Breast epithelium (tissue), 4 donors: ENCODE data around the gene MYL7. TPM values are rescaled to one million over a fixed set of nuclear protein-coding genes. Genes with fewer than 3 reads are reported as not detected.

ENCODE experiments used
- DNase-seq, 2 donors: peaks; one replicate each; pipeline ENCODE4 v3.0.0-alpha.2; 2019; ENCODE audit warnings: low spot score in 2 of 2
- H3K27ac ChIP-seq, 2 donors: fragments of 200-600 bp; sonication (generic) in 1 of 2; one replicate each; pipeline ENCODE4 v1.5.1; 2016 to 2019; ENCODE audit warnings: mild to moderate bottlenecking in 1 of 2
- H3K27me3 ChIP-seq, 2 donors: fragments of 200-600 bp; sonication (generic) in 1 of 2; one replicate each; pipeline versions ENCODE4 v1.5.1 to v1.6.0; 2017 to 2019; ENCODE audit warnings: control low read depth in 1 of 2, mild to moderate bottlenecking in 1 of 2
- H3K36me3 ChIP-seq: fragments of 200-600 bp; one replicate; pipeline ENCODE4 v1.5.1; 2019
- H3K4me1 ChIP-seq, 2 donors: fragments of 200-600 bp; sonication (generic); one replicate each; pipeline ENCODE4 v1.5.1; 2016 to 2019; ENCODE audit warnings: control low read depth in 1 of 2
- H3K4me3 ChIP-seq, 3 donors: fragments of 200-600 bp; sonication (generic); 1 replicate in 2 of 3; 2 replicates in 1 of 3; pipeline ENCODE4 v1.5.1; 2016 to 2019; ENCODE audit warnings: mild to moderate bottlenecking in 3 of 3, moderate library complexity in 2 of 3
- H3K9me3 ChIP-seq, 2 donors: fragments of 200-600 bp; sonication (generic) in 1 of 2; one replicate each; pipeline ENCODE4 v1.5.1; 2016 to 2019; ENCODE audit warnings: control low read depth in 1 of 2
- CTCF ChIP-seq, 3 donors: fragments of 450-650 bp; IDR thresholded peaks; one replicate each; pipeline ENCODE4 v1.5.1; 2016 to 2017; ENCODE audit warnings: antibody characterized with exemption in 3 of 3, mild to moderate bottlenecking in 3 of 3, moderate library complexity in 3 of 3
- POLR2A ChIP-seq: fragments of 450-650 bp; IDR thresholded peaks from one replicate; pipeline ENCODE4 v1.6.1; 2016; ENCODE audit warnings: antibody characterized with exemption, mild to moderate bottlenecking, moderate library complexity
- POLR2AphosphoS5 ChIP-seq, 3 donors: sonication (generic); formaldehyde crosslinking; IDR thresholded peaks; one replicate each; pipeline ENCODE4 v1.6.1; 2017; ENCODE audit warnings: antibody characterized with exemption in 3 of 3
- intact Hi-C: fragments of 100-400 bp; cut with DNase I; formaldehyde crosslinking; loops from one replicate; pipeline ENCODE4 v1.15.1; 2023; ENCODE audit warnings: low total_unique reads
- total RNA-seq, 3 donors: library from RNA; depleted of rRNA; stranded (reverse); fragments of >200 nt; gene quantifications; one replicate each; pipeline ENCODE4 v1.1.0, GENCODE V29; 2016

MYL7 gene
- total RNA-seq, 3 donors from 2014 or later = 0.73 TPM; not detected in 2

- peaks cover 0 to 2% of the 10 kb centered on the region in 2 donors for H3K4me1 ChIP-seq
- no peak for DNase-seq
- no peaks in the 10 kb centered on the region for H3K36me3 ChIP-seq
- no peak for TF ChIP-seq POLR2AphosphoS5 (IDR thresholded peaks at IDR 0.05)
- no peak for TF ChIP-seq POLR2A
- no peak for TF ChIP-seq CTCF (IDR thresholded peaks at IDR 0.05)
- no peaks in the 10 kb centered on the region for H3K9me3 ChIP-seq
- peak overlapping the region; percentile 87 to 98 for H3K27ac ChIP-seq
- intact Hi-C loops = no loop called here
- H3K4me3 ChIP-seq = peak overlapping the region in 1 of 3 donors; percentile 95
- H3K27me3 ChIP-seq = no peaks in the 10 kb centered on the region
These were observed 33.0 kb downstream of the MYL7 start for GRCh38 chr7:44107961-44108767.

GRCh38 chr7:44107116-44107960 lies 33.8 kb downstream of the MYL7 start:
- Histone ChIP-seq H3K27ac (peak overlapping the region; percentile 87 to 98), H3K36me3 (no peaks in the 10 kb centered on the region), H3K4me3 (peak overlapping the region in 2 of 3 donors; percentile 80 to 95), H3K27me3 (no peaks in the 10 kb centered on the region), H3K9me3 (no peaks in the 10 kb centered on the region), H3K4me1 (peaks cover 0 to 2% of the 10 kb centered on the region in 2 donors)
- TF ChIP-seq CTCF (IDR thresholded peaks at IDR 0.05) = no peak
- TF ChIP-seq POLR2AphosphoS5 (IDR thresholded peaks at IDR 0.05) = no peak
- no peak for TF ChIP-seq POLR2A
- no peak for DNase-seq
- intact Hi-C loops = no loop called here

GRCh38 chr7:44106311-44107065 lies 34.6 kb downstream of the MYL7 start:
- Histone ChIP-seq H3K9me3 (no peaks in the 10 kb centered on the region), H3K27me3 (no peaks in the 10 kb centered on the region), H3K36me3 (no peaks in the 10 kb centered on the region), H3K4me1 (peaks cover 0 to 2% of the 10 kb centered on the region in 2 donors), H3K4me3 (peak overlapping the region; percentile 70 to 95 (median 80)), H3K27ac (peak overlapping the region; percentile 87 to 98)
- intact Hi-C loops = no loop called here
- TF ChIP-seq POLR2AphosphoS5 (IDR thresholded peaks at IDR 0.05) = no peak
- no peak for TF ChIP-seq CTCF (IDR thresholded peaks at IDR 0.05)
- TF ChIP-seq POLR2A = no peak
- DNase-seq = no peak

- DNase-seq = no peak
- H3K27ac ChIP-seq = peak overlapping the region; percentile 87 to 98
- intact Hi-C loops = no loop called here
- no peaks in the 10 kb centered on the region for H3K27me3 ChIP-seq
- TF ChIP-seq POLR2A = no peak
- TF ChIP-seq POLR2AphosphoS5 (IDR thresholded peaks at IDR 0.05) = no peak
- TF ChIP-seq CTCF (IDR thresholded peaks at IDR 0.05) = no peak
- no peaks in the 10 kb centered on the region for H3K9me3 ChIP-seq
- H3K36me3 ChIP-seq = no peaks in the 10 kb centered on the region
- peak overlapping the region; percentile 70 to 95 (median 80) for H3K4me3 ChIP-seq
- peaks cover 0 to 2% of the 10 kb centered on the region in 2 donors for H3K4me1 ChIP-seq
These were observed 35.3 kb downstream of the MYL7 start for GRCh38 chr7:44105832-44106231.
